ENCODE data around the gene FAM13A. TPM values are rescaled to one million over a fixed set of nuclear protein-coding genes. Genes with fewer than 3 reads are reported as not detected.

FAM13A gene
- total RNA-seq, 2 experiments from 2014 or later = 2.4 to 3.2 TPM

DNA sequence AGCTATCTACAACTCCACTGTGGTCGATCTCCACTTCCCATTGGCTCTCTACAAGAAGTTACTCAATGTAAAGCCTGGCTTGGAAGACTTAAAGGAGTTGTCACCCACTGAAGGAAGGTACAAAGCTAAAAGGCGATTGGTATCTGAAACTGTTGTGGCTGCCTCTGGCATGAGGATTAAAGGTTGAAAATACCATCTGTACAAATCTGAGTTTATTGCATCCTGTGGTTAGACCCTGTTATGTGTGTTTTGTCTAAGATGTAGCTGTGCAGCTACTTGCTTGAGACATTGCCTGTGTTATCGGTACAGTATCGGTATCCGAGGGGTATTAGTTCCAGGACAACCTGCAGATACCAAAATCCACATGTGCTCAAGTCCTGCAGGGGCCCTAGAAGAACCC, 375.8 kb downstream of the FAM13A start:
- no peaks in the 10 kb centered on the region for H3K9me3 Mint-ChIP-seq
- peaks cover 55% of the 10 kb centered on the region for H3K36me3 Mint-ChIP-seq
- H3K27me3 Mint-ChIP-seq = no peaks in the 10 kb centered on the region
- no peak overlapping the region for H3K4me3 Mint-ChIP-seq
- no peak for DNase-seq
- peaks cover 5% of the 10 kb centered on the region for H3K4me1 Mint-ChIP-seq
- H3K27ac Mint-ChIP-seq = no peak overlapping the region

Other genes with a start within 250 kb of the FAM13A start
- gene TIGD2, start 54.3 kb upstream of the FAM13A start, total RNA-seq = 1 to 10 TPM; 3.2 to 3.6 TPM

Data from activated naive CD8-positive, alpha-beta T cell treated with anti-CD3 and anti-CD28 coated beads for 36 hours (primary cell).